A673 (cell line): Measurements from ENCODE around the gene CDC42EP3. TPM values are rescaled to one million over a fixed set of nuclear protein-coding genes. Genes with fewer than 3 reads are reported as not detected.

Source experiments
- BruUV-seq: library from RNA; stranded (reverse); fragments of 400-500 nt; replicated peaks from 2 replicates; lab custom pipeline; 2021; lab: Mats Ljungman, UMichigan
- CTCF ChIA-PET: fragments of 300-600 bp; sonication (Branson Sonifier 250); formaldehyde crosslinking; loops from one replicate; lab custom pipeline; 2022; ENCODE audit warnings: antibody characterized with exemption; lab: Charles Lee
- POLR2A ChIA-PET: fragments of 300-600 bp; sonication (Branson Sonifier 250); formaldehyde crosslinking; loops from one replicate; lab custom pipeline; 2022; ENCODE audit warnings: antibody characterized with exemption; ENCODE audit not compliant: low non-redundant PET; lab: Charles Lee
- DNase-seq: peaks from one replicate; pipeline ENCODE4 v3.0.0-alpha.2; 2015; ENCODE audit warnings: low spot score
- H3K27ac ChIP-seq: fragments of 200-600 bp; sonication (generic); 2 replicates; pipeline ENCODE4 v1.5.1; 2016; ENCODE audit warnings: mixed run types, low read depth, mild to moderate bottlenecking, mixed read lengths, antibody characterized with exemption, low read length; ENCODE audit not compliant: poor library complexity, severe bottlenecking
- H3K27me3 ChIP-seq: fragments of 200-600 bp; sonication (generic); replicated peaks from 2 replicates; pipeline ENCODE4 v1.6.1; 2017; ENCODE audit warnings: mixed run types, low read depth, mild to moderate bottlenecking, mixed read lengths, antibody characterized with exemption, low read length; ENCODE audit not compliant: insufficient read depth, poor library complexity
- H3K36me3 ChIP-seq: fragments of 200-600 bp; sonication (generic); 2 replicates; pipeline ENCODE4 v1.6.1; 2016; ENCODE audit warnings: mixed run types, mild to moderate bottlenecking, mixed read lengths, antibody characterized with exemption, low read length; ENCODE audit not compliant: insufficient read depth, poor library complexity, severe bottlenecking
- H3K4me1 ChIP-seq: fragments of 200-600 bp; sonication (generic); 2 replicates; pipeline ENCODE4 v1.6.1; 2017; ENCODE audit warnings: mixed run types, mild to moderate bottlenecking, mixed read lengths, antibody characterized with exemption, low read length; ENCODE audit not compliant: insufficient read depth, poor library complexity, severe bottlenecking
- H3K4me3 ChIP-seq: fragments of 200-600 bp; sonication (generic); 2 replicates; pipeline ENCODE4 v1.5.1; 2016; ENCODE audit warnings: low read depth, mixed run types, mild to moderate bottlenecking, mixed read lengths, low read length; ENCODE audit not compliant: poor library complexity, severe bottlenecking
- H3K9me3 ChIP-seq: fragments of 200-600 bp; sonication (generic); 2 replicates; pipeline ENCODE4 v1.6.1; 2016; ENCODE audit warnings: mixed run types, low read depth, mild to moderate bottlenecking, mixed read lengths, antibody characterized with exemption, low read length; ENCODE audit not compliant: poor library complexity, severe bottlenecking
- CTCF ChIP-seq: fragments of 300-800, 200-600 bp; sonication (generic); conservative IDR thresholded peaks from 2 replicates; pipeline ENCODE4 v1.5.1; 2017; ENCODE audit warnings: low read depth, mild to moderate bottlenecking, antibody characterized with exemption, low read length, moderate library complexity, mixed read lengths
- EZH2 ChIP-seq: fragments of 200-600 bp; sonication (generic); IDR thresholded peaks from 2 replicates; pipeline ENCODE4 v1.6.1; 2017; ENCODE audit warnings: borderline replicate concordance, low read depth, mild to moderate bottlenecking, mixed read lengths, antibody characterized with exemption, low read length; ENCODE audit not compliant: poor library complexity, severe bottlenecking
- intact Hi-C: fragments of 100-400 bp; cut with micrococcal nuclease; formaldehyde crosslinking; loops from one replicate; pipeline ENCODE4 v1.10.0; 2022; ENCODE audit not compliant: unreplicated experiment
- total RNA-seq: library from RNA; stranded (reverse); gene quantifications from 2 replicates; pipeline ENCODE4 v1.2.3, GENCODE V29; 2021

CDC42EP3 gene
- total RNA-seq, 1 experiment from 2014 or later, result 12.2 TPM

- Histone ChIP-seq H3K4me1 (no peaks in the 10 kb centered on the region), H3K9me3 (no peaks in the 10 kb centered on the region), H3K36me3 (no peaks in the 10 kb centered on the region), H3K4me3 (no peak overlapping the region), H3K27me3 (no peaks in the 10 kb centered on the region), H3K27ac (no peak overlapping the region)
- DNase-seq, result no peak
- CTCF ChIA-PET, result no interaction called here
- intact Hi-C loops, result no loop called here
- TF ChIP-seq EZH2, result no peak
- TF ChIP-seq CTCF, result no peak
- POLR2A ChIA-PET, result no interaction called here
- BruUV-seq, result no TSS peak
These were observed 66.7 kb downstream of the CDC42EP3 start for GRCh38 chr2:37604716-37605115.

GRCh38 chr2:37602702-37603101 is 68.7 kb downstream of the CDC42EP3 start:
- H3K4me1 ChIP-seq, result no peaks in the 10 kb centered on the region
- no peaks in the 10 kb centered on the region for H3K27me3 ChIP-seq
- H3K4me3 ChIP-seq, result no peak overlapping the region
- TF ChIP-seq EZH2, result no peak
- TF ChIP-seq CTCF, result no peak
- no peaks in the 10 kb centered on the region for H3K9me3 ChIP-seq
- intact Hi-C loops, result no loop called here
- no peaks in the 10 kb centered on the region for H3K36me3 ChIP-seq
- CTCF ChIA-PET, result no interaction called here
- no peak for DNase-seq
- no peak overlapping the region for H3K27ac ChIP-seq
- no TSS peak for BruUV-seq
- POLR2A ChIA-PET, result no interaction called here

- no peaks in the 10 kb centered on the region for H3K27me3 ChIP-seq
- no peak overlapping the region for H3K27ac ChIP-seq
- no peaks in the 10 kb centered on the region for H3K36me3 ChIP-seq
- H3K4me3 ChIP-seq, result no peak overlapping the region
- TF ChIP-seq CTCF (no peak), EZH2 (no peak)
- CTCF ChIA-PET, result no interaction called here
- H3K4me1 ChIP-seq, result no peaks in the 10 kb centered on the region
- no TSS peak for BruUV-seq
- H3K9me3 ChIP-seq, result no peaks in the 10 kb centered on the region
- POLR2A ChIA-PET, result no interaction called here
- DNase-seq, result no peak
- intact Hi-C loops, result no loop called here
These were observed 69.4 kb downstream of the CDC42EP3 start for GRCh38 chr2:37602040-37602439.
